GM12878 (cell line): ENCODE measurements around the gene SSR3. TPM values are rescaled to one million over a fixed set of nuclear protein-coding genes. Genes with fewer than 3 reads are reported as not detected.

Experiments used
- ATAC-seq: fragments of 200-7000 bp; cut with Tn5 transposase; 3 replicates; pipeline ENCODE4 v1.9.1; 2020; ENCODE audit warnings: mild to moderate bottlenecking, moderate library complexity
- BruUV-seq: library from RNA; stranded (reverse); fragments of 400-500 nt; replicated peaks from 2 replicates; lab custom pipeline; 2021; lab: Mats Ljungman, UMichigan
- CTCF ChIA-PET: fragments of 300-600 bp; sonication (Branson Sonifier 250); formaldehyde crosslinking; extraction: SDS; loops from one replicate; lab custom pipeline; 2021; ENCODE audit warnings: inconsistent platforms; lab: Yijun Ruan, JAX
- POLR2A ChIA-PET: fragments of 350-600 bp; formaldehyde crosslinking; extraction: SDS; loops from one replicate; lab custom pipeline; 2021; ENCODE audit warnings: inconsistent platforms; lab: Charles Lee
- RAD21 ChIA-PET: fragments of 300-600 bp; sonication (Branson Sonifier 250); formaldehyde crosslinking; loops from one replicate; lab custom pipeline; 2023; ENCODE audit warnings: antibody characterized with exemption; ENCODE audit not compliant: unreplicated experiment; lab: Charles Lee
- SMC1A ChIA-PET: fragments of 300-600 bp; sonication (Branson Sonifier 250); formaldehyde crosslinking; loops from one replicate; lab custom pipeline; 2023; ENCODE audit not compliant: unreplicated experiment, uncharacterized antibody; lab: Charles Lee
- DNase-seq: peaks from one replicate; pipeline ENCODE4 v3.0.0-alpha.2; 2011; ENCODE audit warnings: low read depth, low spot score
- FAIRE-seq: peaks from 3 replicates; lab custom pipeline; 2011; peaks lifted over from hg19 to GRCh38; lab: Jason Lieb, UNC
- H2AFZ ChIP-seq: 2 replicates; pipeline ENCODE4 v1.6.0; 2011; ENCODE audit warnings: low read depth, low read length, control low read depth; ENCODE audit not compliant: control insufficient read depth
- H3K27ac ChIP-seq: 2 replicates; pipeline ENCODE4 v1.5.1; 2011; ENCODE audit warnings: control low read depth; ENCODE audit not compliant: control insufficient read depth, insufficient read depth
- H3K27me3 ChIP-seq, 2 experiments: replicated peaks in 1 of 2; 2 replicates each; pipeline versions ENCODE4 v1.6.0 to v1.6.1; 2011; ENCODE audit warnings: low read length in 1 of 2; ENCODE audit not compliant: control insufficient read depth in 2 of 2, insufficient read depth in 2 of 2
- H3K36me3 ChIP-seq, 2 experiments: 2 replicates each; pipeline ENCODE4 v1.5.1; 2011; ENCODE audit warnings: low read length in 1 of 2; ENCODE audit not compliant: control insufficient read depth in 2 of 2, insufficient read depth in 2 of 2
- H3K4me1 ChIP-seq: 2 replicates; pipeline ENCODE4 v1.6.1; 2011; ENCODE audit warnings: mild to moderate bottlenecking, low read length, moderate library complexity, mixed read lengths; ENCODE audit not compliant: control insufficient read depth, insufficient read depth
- H3K4me2 ChIP-seq: 2 replicates; pipeline ENCODE4 v1.6.0; 2011; ENCODE audit warnings: control low read depth; ENCODE audit not compliant: control insufficient read depth, insufficient read depth
- H3K4me3 ChIP-seq: fragments of 200-600 bp; sonication (generic); 2 replicates; pipeline ENCODE4 v1.5.1; 2016
- H3K79me2 ChIP-seq: 2 replicates; pipeline ENCODE4 v1.6.0; 2011; ENCODE audit warnings: low read length; ENCODE audit not compliant: control insufficient read depth, insufficient read depth
- H3K9ac ChIP-seq: 2 replicates; pipeline ENCODE4 v1.8.0; 2011; ENCODE audit warnings: low read length, control low read depth, mixed read lengths; ENCODE audit not compliant: control insufficient read depth, insufficient read depth
- H3K9me3 ChIP-seq: replicated peaks from 3 replicates; pipeline ENCODE4 v1.5.1; 2011; ENCODE audit warnings: mild to moderate bottlenecking, low read length; ENCODE audit not compliant: control insufficient read depth, insufficient read depth
- H4K20me1 ChIP-seq: 2 replicates; pipeline ENCODE4 v1.6.0; 2011; ENCODE audit not compliant: control insufficient read depth, insufficient read depth
- CEBPB ChIP-seq, 2 experiments: fragments of 150-350 bp in 1 of 2; IDR thresholded peaks; 2 replicates each; pipeline ENCODE4 v1.6.1; 2012 to 2014; ENCODE audit warnings: low read depth in 2 of 2, low read length in 2 of 2, borderline replicate concordance in 1 of 2, inconsistent platforms in 1 of 2
- CHD1 ChIP-seq: IDR thresholded peaks from 2 replicates; pipeline ENCODE4 v1.6.1; 2012; ENCODE audit warnings: low read depth, low read length, improper control_type of control experiment
- GABPA ChIP-seq: IDR thresholded peaks from 2 replicates; pipeline ENCODE4 v1.6.1; 2014; ENCODE audit warnings: antibody characterized with exemption, low read depth, mild to moderate bottlenecking, inconsistent platforms
- HDAC2 ChIP-seq: fragments of 200-600 bp; sonication (generic); IDR thresholded peaks from 2 replicates; pipeline ENCODE4 v1.6.1; 2017
- IKZF1 ChIP-seq: fragments of 450-650 bp; conservative IDR thresholded peaks from 2 replicates; pipeline ENCODE4 v1.6.1; 2017; ENCODE audit warnings: antibody characterized with exemption, mild to moderate bottlenecking
- MXI1 ChIP-seq: fragments of 150-350 bp; IDR thresholded peaks from 2 replicates; pipeline ENCODE4 v1.6.1; 2011; ENCODE audit warnings: low read depth, mild to moderate bottlenecking, inconsistent platforms, low read length, improper control_type of control experiment
- MYB ChIP-seq: fragments of 150-350 bp; IDR thresholded peaks from 2 replicates; pipeline ENCODE4 v1.6.1; 2014; ENCODE audit warnings: mild to moderate bottlenecking, low read depth, low read length, borderline replicate concordance
- PAX8 ChIP-seq: fragments of 450-650 bp; IDR thresholded peaks from 2 replicates; pipeline ENCODE4 v1.6.1; 2017; ENCODE audit warnings: mild to moderate bottlenecking, moderate library complexity
- POLR2A ChIP-seq: IDR thresholded peaks from 2 replicates; pipeline ENCODE4 v1.6.1; 2011; ENCODE audit warnings: low read depth, mild to moderate bottlenecking, low read length
- SRF ChIP-seq, 2 experiments: IDR thresholded peaks; 2 replicates each; pipeline ENCODE4 v1.6.1; 2011; ENCODE audit warnings: low read depth in 2 of 2, low read length in 2 of 2, mild to moderate bottlenecking in 1 of 2, moderate library complexity in 1 of 2
- ZNF384 ChIP-seq: IDR thresholded peaks from 2 replicates; pipeline ENCODE4 v1.6.1; 2012; ENCODE audit warnings: low read depth, mild to moderate bottlenecking, low read length, improper control_type of control experiment, borderline replicate concordance
- WGBS: methylation state at CpG from one replicate; pipeline ENCODE4 v1.1.6; 2016; ENCODE audit warnings: low lambda C conversion rate; ENCODE audit not compliant: insufficient replicate concordance, insufficient coverage; ENCODE audit errors: missing lambda C conversion rate; 5-methylcytosine and 5-hydroxymethylcytosine counted together
- in situ Hi-C: fragments of 300-500 bp; cut with MboI; formaldehyde crosslinking; loops from 9 replicates; pipeline ENCODE4 v1.14.3; 2018; ENCODE audit warnings: mixed read lengths
- intact Hi-C: fragments of 100-400 bp; cut with micrococcal nuclease; formaldehyde crosslinking; loops from one replicate; pipeline ENCODE4 v1.14.2; 2022; ENCODE audit not compliant: unreplicated experiment
- polyA plus RNA-seq, 11 experiments: library from polyadenylated mRNA; depleted of rRNA in 4 of 11; unstranded in 6 of 11; stranded (reverse) in 5 of 11; fragments of >200 nt; fragmentation: Nextera tagmentation in 4 of 11; fragmentation: Illumina TruSeq in 1 of 11; extraction: Ambion mirVana in 4 of 11; extraction: Trizol in 1 of 11; gene quantifications; 1 replicate in 1 of 11; 2 replicates in 10 of 11; pipeline versions ENCODE4 v1.2.1 to v1.2.3, GENCODE V29; 2011 to 2016; ENCODE audit warnings: inconsistent platforms in 2 of 11, missing spikeins in 2 of 11, low read depth in 1 of 11
- total RNA-seq, 4 experiments: library from RNA; depleted of rRNA in 3 of 4; stranded (reverse); fragments of >200 nt in 3 of 4; fragmentation: Illumina TruSeq in 1 of 4; extraction: Trizol in 1 of 4; gene quantifications; 2 replicates each; pipeline versions ENCODE4 v1.2.1 to v1.2.3, GENCODE V29; 2013 to 2021
- TF ChIP-seq, protein P1 (sequence below): IDR thresholded peaks from 2 replicates; pipeline ENCODE4 v1.6.1; 2012; ENCODE audit warnings: low read depth, low read length, improper control_type of control experiment
- TF ChIP-seq, protein P2 (sequence below): fragments of 450-650 bp; IDR thresholded peaks from 2 replicates; pipeline ENCODE4 v1.6.1; 2017; ENCODE audit warnings: borderline replicate concordance

Gene SSR3
- total and polyA plus RNA-seq, 10 of the 15 experiments (the other 5 are each of a cell fraction or from before 2014, with no cell fraction given) = 133 to 345 (median 191) TPM

DNA sequence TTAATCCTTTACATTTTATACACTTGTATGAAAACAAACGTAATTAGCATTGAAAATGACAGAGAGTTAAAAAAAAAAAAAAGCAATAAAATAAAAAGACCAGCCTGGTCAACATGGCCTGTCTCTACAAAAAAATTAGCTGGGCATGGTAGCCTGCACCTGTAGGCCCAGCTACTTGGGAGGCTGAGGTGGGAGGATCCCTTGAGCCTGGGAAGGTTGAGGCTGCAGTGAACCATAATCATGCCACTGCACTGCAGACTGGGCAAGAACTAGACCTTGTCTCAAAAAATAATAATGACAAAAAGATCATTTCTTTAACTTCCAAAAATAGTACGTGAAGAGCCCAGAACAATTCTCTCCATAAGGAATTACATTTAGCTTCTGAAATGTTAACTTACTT is 1.9 kb downstream of the SSR3 start:
- ChIA-PET SMC1A (interaction anchor here (0.6 to 3.7 kb wide), 11 partner anchors 10 to 529 kb away, joined by 3 to 23 read pairs (median 7); no protein-coding TSS in a partner anchor), CTCF (interaction anchor here (0.6 to 3.9 kb wide), 5 partner anchors 10 to 227 kb away, joined by 3 to 43 read pairs (median 9); partner anchors contain the start of gene TIPARP), RAD21 (interaction anchor here (0.6 to 4.0 kb wide), 8 partner anchors 9 to 536 kb away, joined by 3 to 64 read pairs (median 4); partner anchors contain the start of gene TIPARP), POLR2A (interaction anchor here (2.0 to 3.7 kb wide), 2 partner anchors 10 to 120 kb away, joined by 7 to 15 read pairs; no protein-coding TSS in a partner anchor)
- Histone ChIP-seq H3K79me2 (peaks cover 66% of the 10 kb centered on the region), H3K4me3 (peak overlapping the region; percentile 92), H3K9ac (no peak overlapping the region), H3K9me3 (no peaks in the 10 kb centered on the region), H3K4me1 (peaks cover 2% of the 10 kb centered on the region; the same call in 1 of the 2 replicates), H3K4me2 (peak overlapping the region; percentile 90), H3K27ac (no peak overlapping the region; the same call in 1 of the 2 replicates), H2AFZ (no peak overlapping the region), H3K36me3 (peaks cover 0 to 26% of the 10 kb centered on the region in 2 experiments; a peak in 3 of 4 replicates), H3K27me3 (no peaks in the 10 kb centered on the region), H4K20me1 (no peaks in the 10 kb centered on the region)
- no peak for ATAC-seq
- intact Hi-C loops = loop anchor here (5.0 to 10.0 kb wide), 3 partner anchors 262 to 584 kb away; no protein-coding TSS in a partner anchor
- DNase-seq = no peak
- in situ Hi-C loops = loop anchor here (10.0 kb wide), 1 partner anchor 262 kb away; no protein-coding TSS in a partner anchor
- BruUV-seq = no TSS peak
- no peak for FAIRE-seq
- no peak for TF ChIP-seq MYB
- no peak for TF ChIP-seq IKZF1
- TF ChIP-seq, protein P1, sequence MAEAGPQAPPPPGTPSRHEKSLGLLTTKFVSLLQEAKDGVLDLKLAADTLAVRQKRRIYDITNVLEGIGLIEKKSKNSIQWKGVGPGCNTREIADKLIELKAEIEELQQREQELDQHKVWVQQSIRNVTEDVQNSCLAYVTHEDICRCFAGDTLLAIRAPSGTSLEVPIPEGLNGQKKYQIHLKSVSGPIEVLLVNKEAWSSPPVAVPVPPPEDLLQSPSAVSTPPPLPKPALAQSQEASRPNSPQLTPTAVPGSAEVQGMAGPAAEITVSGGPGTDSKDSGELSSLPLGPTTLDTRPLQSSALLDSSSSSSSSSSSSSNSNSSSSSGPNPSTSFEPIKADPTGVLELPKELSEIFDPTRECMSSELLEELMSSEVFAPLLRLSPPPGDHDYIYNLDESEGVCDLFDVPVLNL = no peak
- TF ChIP-seq PAX8 = no peak
- TF ChIP-seq GABPA = no peak
- TF ChIP-seq CHD1 = no peak
- TF ChIP-seq SRF (IDR thresholded peaks at IDR 0.05; ENCODE audit: low read depth in 2 of 2, low read length in 2 of 2) = no peak
- no peak for TF ChIP-seq HDAC2
- TF ChIP-seq, protein P2, sequence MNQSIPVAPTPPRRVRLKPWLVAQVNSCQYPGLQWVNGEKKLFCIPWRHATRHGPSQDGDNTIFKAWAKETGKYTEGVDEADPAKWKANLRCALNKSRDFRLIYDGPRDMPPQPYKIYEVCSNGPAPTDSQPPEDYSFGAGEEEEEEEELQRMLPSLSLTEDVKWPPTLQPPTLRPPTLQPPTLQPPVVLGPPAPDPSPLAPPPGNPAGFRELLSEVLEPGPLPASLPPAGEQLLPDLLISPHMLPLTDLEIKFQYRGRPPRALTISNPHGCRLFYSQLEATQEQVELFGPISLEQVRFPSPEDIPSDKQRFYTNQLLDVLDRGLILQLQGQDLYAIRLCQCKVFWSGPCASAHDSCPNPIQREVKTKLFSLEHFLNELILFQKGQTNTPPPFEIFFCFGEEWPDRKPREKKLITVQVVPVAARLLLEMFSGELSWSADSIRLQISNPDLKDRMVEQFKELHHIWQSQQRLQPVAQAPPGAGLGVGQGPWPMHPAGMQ = no peak
- no peak for TF ChIP-seq CEBPB (IDR thresholded peaks at IDR 0.05; ENCODE audit: borderline replicate concordance in 1 of 2, low read depth in 2 of 2, low read length in 2 of 2)
- TF ChIP-seq MXI1 = no peak
- no peak for TF ChIP-seq ZNF384
- no peak for TF ChIP-seq POLR2A
- 74% methylated on average over 2 of the region's 2 CpGs for WGBS
